Activated CD8-positive, alpha-beta memory T cell treated with anti-CD3 and anti-CD28 coated beads, Interleukin-2, amount 50 U/mL, for 1 hour (primary cell): ENCODE results near the gene NKX6-1.

Source experiments
- DNase-seq: peaks from one replicate; pipeline ENCODE4 v3.0.0-alpha.2; 2020; ENCODE audit errors: extremely low read depth

Gene NKX6-1

DNA sequence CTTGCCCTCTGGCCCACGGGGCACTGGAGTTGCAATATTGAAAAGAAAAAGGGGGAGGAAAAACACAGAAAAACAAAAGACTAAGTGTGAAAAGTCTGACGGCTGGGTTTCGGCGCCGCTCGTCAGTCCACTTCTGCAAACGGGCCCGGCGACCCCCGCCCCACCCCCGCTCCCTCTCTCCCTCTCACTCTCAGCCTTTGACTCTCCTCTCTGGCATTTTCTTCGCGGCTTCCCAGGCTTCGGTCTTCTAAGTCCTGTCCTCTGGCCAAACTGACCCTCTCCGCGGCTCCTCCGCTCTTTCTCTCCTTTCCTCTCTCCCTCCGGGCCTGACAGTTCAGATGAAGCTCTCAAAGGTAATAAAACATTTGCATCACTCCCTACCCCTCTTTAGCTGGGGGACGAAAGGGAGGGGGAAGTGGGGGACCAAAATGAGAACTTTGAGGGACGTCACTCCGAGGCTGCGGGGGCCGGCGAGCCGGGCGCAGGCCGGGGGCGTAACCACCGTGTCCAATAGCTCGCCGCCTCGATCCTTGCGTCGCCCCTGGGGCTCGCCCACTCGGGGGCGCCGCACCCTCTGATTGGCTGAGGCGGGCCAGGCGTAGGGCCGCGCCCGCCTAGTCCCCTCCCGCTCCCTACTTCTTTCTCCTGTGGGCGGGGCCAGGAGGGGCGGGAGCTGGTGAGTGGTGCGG is at the start of gene NKX6-1:
TSS of gene NKX6-1 (minus strand) at position 358 of the 689 bp plus-strand sequence. CDS start 1,064 bp downstream, outside the sequence.
- no peak for DNase-seq

- DNase-seq = no peak
Observed at GRCh38 chr4:84547211-84547610, 48.1 kb upstream of the NKX6-1 start.

DNA sequence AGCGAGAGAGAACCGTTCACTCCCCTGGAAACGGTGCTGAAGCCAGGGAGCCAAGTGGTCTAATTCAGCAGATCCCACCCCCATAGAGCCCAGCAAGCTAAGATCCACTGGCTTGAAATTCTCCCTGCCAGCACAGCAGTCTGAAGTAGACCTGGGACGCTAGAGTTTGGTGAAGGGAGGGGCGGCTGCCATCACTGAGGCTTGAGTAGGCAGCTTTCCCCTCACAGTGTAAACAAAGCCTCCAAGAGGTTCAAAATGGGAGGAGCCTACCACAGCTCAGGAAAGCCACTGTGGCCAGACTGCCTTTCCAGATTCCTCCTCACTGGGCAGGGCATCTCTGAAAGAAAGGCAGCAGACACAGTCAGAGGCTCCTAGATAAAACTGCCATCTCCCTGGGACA is 46.0 kb upstream of the NKX6-1 start:
- no peak for DNase-seq

DNA sequence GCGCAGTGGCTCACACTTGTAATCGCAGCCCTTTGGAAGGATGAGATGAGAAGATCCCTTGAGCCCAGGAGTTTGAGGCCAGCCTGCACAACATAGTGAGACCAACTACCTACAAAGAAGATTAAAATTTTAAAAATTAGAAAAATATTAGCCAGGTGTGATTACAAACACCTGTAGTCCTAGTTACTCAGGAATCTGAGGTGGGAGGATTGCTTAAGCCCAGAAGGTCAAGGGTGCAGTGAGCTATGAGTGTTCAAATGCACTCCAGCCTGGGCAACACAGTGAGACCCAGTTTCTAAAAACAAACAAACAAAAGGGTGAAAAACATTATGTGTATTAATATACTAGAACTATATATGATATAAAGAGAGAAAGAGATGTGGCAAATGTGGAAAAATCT is 36.8 kb upstream of the NKX6-1 start:
- no peak for DNase-seq

GRCh38 chr4:84531689-84532088 is 32.6 kb upstream of the NKX6-1 start:
- no peak for DNase-seq

- no peak for DNase-seq
Observed at GRCh38 chr4:84530871-84531270, 31.8 kb upstream of the NKX6-1 start.

- DNase-seq = no peak
Observed at GRCh38 chr4:84530454-84530853, 31.4 kb upstream of the NKX6-1 start.

- DNase-seq = no peak
Observed at GRCh38 chr4:84529169-84529751, 30.2 kb upstream of the NKX6-1 start.

- DNase-seq = no peak
Observed at GRCh38 chr4:84527391-84527790, 28.3 kb upstream of the NKX6-1 start.

GRCh38 chr4:84515075-84515474 is 16.0 kb upstream of the NKX6-1 start:
- DNase-seq = no peak

DNA sequence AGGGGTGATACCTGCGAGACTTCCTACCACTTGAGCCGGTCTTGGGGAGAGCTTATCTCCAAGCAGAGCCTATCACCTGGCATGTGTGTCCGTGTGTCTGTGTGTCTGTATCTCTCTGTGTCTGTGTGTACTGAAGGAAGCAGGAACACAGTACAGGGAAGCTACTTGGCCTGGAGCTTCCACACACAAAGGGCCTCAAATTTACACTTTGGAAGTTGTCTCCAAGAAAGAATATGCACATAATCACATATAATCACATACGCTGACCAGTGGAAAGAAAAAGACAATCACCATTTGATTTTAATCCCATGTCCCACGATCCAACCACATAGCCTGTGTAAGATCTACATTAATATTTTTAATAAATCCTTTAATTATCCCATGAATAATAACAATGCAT is 13.2 kb upstream of the NKX6-1 start:
- no peak for DNase-seq

DNA sequence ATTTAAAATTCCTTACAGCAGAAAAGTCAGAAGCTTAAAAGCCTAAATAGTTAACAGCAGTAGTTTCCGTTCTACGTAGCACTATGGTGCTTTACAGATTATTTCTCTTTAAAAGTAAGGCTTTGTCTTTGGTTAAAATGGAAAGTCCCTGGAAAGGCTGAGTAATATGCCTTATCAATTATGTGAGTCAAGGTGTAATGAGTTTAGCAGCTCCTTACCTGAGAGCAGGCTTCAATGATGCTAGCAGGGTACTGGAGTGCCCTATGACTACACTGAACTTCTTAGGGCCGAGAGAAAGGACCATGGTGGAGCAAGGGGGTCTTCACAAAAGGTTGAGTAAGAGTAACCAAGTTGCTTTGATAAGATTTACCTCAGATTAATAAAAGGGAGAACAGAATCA is 12.6 kb upstream of the NKX6-1 start:
- DNase-seq = no peak

- no peak for DNase-seq
Observed at GRCh38 chr4:84507941-84508340, 8.8 kb upstream of the NKX6-1 start.

DNA sequence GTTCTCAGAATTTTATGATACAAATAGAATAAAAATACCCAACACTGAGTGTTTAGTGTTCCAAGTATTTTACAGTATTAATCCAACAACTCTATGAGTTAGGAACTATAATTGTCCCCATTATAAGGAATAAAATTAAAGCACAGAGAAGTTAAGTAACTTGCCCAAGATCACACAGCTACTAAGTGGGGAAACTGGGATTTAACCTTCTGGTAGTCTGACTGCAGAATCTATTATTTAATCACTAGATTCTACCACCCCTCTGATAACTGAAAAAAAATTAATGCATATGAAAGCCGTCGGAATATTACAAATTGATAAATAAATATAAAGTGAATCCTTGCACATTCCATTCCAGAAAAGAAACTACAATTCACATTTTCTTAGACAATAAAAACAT is 5.7 kb upstream of the NKX6-1 start:
- no peak for DNase-seq

GRCh38 chr4:84503495-84504437 is 4.7 kb upstream of the NKX6-1 start:
- DNase-seq = no peak

DNA sequence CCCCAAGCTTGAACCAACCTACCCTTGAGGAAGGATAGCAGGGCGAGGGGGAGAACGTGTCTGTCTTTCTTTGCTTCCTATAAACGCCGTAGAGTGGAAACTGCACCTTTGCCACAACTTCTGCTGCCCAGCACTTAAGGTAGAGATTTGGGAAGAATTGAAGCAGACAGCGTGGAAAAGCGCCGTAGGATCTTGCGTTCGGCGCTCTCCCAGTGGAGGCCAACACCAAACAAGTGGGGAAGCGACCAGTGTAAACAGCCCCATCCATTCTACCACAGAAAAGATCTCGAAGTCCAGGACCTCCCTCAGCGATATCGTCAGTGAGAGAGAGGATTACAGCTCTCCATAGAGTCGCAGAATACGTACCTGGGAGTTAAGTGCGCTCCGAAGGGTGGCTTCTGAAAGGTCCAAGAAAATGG is 3.9 kb upstream of the NKX6-1 start:
- DNase-seq = no peak

DNA sequence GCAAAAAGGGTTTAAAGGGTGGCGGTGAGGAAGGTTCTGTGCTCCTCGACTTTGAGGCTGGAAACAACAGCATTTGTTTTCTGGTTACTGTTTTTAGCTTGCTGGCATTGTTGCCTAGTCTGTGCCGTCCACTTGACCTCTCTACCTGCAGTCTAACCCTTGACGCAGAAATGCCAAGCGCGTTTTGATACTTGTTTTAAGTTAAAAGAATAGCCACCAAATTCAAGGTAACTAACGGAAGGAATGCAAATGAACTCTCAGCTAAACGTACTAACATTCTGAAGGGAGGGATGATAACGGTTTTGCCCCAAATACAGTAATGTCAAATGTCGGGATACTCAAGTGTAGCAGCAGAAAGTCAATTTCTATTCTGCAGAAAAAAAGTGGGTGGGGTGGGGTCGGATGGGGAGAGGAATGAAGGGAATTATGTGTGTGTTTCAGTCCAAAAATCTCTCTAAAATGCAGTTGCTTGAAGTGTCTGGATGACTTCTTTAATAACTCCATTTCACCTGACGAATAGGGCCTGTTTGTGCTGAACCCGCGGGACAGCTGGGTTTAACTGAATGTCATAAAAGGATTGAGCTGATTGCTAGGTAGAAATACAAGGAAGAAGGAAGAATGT is 3.4 kb upstream of the NKX6-1 start:
- no peak for DNase-seq

DNA sequence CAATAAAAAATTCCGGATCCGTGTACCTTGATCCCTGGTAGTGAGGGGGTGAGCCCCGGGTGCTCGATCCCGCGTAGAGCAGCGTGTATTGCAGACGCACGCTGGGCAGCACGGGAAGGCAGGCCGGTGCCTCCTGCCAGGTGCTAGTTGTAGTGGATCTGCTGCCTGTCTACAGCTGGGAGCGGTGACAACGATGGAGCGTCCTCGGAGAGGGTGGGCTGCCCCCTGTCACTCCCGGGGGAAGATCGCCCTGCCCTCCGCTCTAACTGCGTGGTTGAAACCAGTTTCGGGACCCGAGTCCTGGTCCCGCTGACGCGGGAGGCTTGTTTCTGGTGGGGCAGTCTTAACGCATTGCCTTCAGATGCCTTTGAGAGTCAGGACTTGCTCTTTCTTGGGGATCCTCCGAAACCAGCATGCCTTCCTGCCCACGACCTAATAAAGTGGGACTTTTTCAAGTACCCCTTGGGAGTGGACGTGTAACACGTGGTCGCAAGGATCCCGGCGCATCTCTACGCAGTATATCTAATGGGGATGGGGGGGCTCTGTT is 2.7 kb upstream of the NKX6-1 start:
- DNase-seq = no peak

DNA sequence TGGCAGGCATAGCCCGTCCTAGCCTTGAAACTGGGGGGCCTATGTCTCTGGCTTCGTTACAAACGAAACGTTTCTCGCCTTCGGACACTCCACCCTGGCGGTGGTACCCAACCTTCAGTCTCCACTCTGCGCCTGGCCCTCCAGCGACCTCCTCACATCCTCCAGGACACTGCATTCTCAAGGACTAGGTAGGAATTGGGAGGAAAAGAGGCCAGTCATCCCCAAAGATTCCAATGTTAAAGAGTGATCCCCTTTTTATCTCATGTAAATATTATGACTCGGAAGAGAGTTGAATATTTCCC is 2.1 kb upstream of the NKX6-1 start:
- DNase-seq = no peak

GRCh38 chr4:84500386-84501201 is 1.5 kb upstream of the NKX6-1 start:
- no peak for DNase-seq

DNA sequence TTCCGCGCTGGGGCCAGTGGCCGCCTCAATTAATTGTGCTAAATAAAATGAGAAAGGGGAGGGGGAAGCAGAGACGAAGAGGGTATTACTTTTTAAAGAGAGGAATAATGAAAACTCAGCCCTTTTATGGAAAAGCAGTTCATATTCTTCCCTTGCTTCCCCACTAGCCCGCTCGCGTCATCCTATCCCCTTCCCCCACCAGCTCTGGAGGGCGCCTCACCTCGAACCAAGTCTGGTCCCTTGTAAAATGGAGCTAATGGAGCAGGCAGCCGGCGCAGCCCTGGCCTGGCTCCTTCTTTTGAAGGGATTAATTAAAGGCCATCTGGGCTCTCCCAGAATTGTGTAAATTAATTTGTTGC is 511 bp upstream of the NKX6-1 start:
- no peak for DNase-seq
